Nephron progenitor cell (in vitro differentiated cells): Measurements from ENCODE around the gene SEC16A.

Experiments used
- DNase-seq: peaks from one replicate; pipeline ENCODE4 v3.0.0; 2021
- H3K27ac Mint-ChIP-seq: 2 replicates; pipeline ENCODE4 v1.8.0; 2021; ENCODE audit warnings: mild to moderate bottlenecking, moderate library complexity, mixed read lengths
- H3K27me3 Mint-ChIP-seq: 2 replicates; pipeline ENCODE4 v1.8.0; 2021; ENCODE audit warnings: mild to moderate bottlenecking, low read depth, mixed read lengths; ENCODE audit not compliant: poor library complexity
- H3K36me3 Mint-ChIP-seq: 2 replicates; pipeline ENCODE4 v1.8.0; 2021; ENCODE audit warnings: low read depth, mixed read lengths
- H3K4me1 Mint-ChIP-seq: 2 replicates; pipeline ENCODE4 v1.8.0; 2021; ENCODE audit warnings: mixed read lengths
- H3K4me3 Mint-ChIP-seq: 2 replicates; pipeline ENCODE4 v1.8.0; 2021; ENCODE audit warnings: mild to moderate bottlenecking, moderate library complexity, mixed read lengths
- H3K9me3 Mint-ChIP-seq: 2 replicates; pipeline ENCODE4 v1.8.0; 2021; ENCODE audit warnings: mild to moderate bottlenecking, moderate library complexity, mixed read lengths
- TF ChIP-seq, protein P1 (sequence below): fragments of 200-600 bp; sonication (generic); IDR thresholded peaks from 2 replicates; pipeline ENCODE4 v1.5.0; 2021; ENCODE audit warnings: antibody characterized with exemption

Gene SEC16A

DNA sequence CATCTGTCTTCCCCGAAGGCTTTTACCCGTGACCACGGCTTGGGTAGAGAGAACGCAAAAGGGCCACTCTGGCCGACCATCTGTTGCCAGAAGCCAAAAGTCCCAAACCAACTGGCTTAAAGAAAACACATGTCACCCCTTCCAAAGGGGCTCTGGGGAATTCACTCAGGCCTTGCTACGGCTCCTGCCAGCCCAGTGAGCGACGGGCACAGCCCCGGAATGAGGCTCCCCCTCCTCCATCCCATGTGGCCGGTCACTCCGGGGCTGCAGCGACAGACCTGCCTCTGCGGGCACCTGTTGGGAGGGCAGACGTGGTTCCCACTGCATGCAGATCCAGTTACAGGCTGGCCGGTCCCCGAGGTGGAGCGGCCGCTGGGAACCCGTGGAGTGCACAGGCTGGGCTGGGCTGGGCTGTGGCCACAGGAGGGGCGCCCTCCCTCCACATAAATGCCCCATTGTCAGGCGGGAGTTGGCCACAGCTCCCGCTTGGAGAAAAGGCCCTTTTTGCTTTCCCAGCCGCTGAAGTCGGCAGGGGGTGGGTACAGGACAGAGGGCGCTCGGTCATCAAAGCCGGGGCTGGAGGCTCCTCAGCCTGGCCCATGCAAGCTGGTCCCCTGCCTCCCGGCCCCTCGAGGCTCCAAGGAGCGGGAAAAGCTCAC is 43.1 kb upstream of the SEC16A start:
- Mint-ChIP-seq H3K27me3 (no peaks in the 10 kb centered on the region), H3K36me3 (no peaks in the 10 kb centered on the region), H3K27ac (no peak overlapping the region), H3K4me3 (no peak overlapping the region), H3K9me3 (no peaks in the 10 kb centered on the region), H3K4me1 (peaks cover 28% of the 10 kb centered on the region)
- DNase-seq: peak; percentile 62
- TF ChIP-seq, protein P1, sequence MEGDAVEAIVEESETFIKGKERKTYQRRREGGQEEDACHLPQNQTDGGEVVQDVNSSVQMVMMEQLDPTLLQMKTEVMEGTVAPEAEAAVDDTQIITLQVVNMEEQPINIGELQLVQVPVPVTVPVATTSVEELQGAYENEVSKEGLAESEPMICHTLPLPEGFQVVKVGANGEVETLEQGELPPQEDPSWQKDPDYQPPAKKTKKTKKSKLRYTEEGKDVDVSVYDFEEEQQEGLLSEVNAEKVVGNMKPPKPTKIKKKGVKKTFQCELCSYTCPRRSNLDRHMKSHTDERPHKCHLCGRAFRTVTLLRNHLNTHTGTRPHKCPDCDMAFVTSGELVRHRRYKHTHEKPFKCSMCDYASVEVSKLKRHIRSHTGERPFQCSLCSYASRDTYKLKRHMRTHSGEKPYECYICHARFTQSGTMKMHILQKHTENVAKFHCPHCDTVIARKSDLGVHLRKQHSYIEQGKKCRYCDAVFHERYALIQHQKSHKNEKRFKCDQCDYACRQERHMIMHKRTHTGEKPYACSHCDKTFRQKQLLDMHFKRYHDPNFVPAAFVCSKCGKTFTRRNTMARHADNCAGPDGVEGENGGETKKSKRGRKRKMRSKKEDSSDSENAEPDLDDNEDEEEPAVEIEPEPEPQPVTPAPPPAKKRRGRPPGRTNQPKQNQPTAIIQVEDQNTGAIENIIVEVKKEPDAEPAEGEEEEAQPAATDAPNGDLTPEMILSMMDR: no peak

DNA sequence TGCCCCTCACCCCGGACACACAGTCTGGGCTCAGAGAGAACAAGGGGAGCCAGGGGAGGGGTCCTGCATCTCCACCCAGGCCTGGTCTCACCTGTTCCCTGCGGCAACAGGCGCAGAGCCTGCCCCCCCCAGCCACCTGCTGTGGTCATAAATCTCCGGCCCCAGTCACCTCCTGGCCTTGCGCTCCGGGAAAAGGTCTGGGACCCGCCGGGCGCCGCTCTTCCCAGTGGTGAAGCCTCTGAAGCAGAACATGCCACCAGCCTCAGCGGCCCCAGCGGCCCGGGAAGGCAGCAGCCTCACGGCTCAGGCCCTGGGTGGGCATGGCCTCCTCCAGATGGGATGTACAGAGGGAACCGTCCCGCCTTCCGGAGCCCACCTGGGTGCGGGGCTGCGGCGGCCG is 42.4 kb upstream of the SEC16A start:
- Mint-ChIP-seq H3K36me3 (no peaks in the 10 kb centered on the region), H3K4me1 (peaks cover 23% of the 10 kb centered on the region), H3K9me3 (no peaks in the 10 kb centered on the region), H3K4me3 (no peak overlapping the region), H3K27ac (no peak overlapping the region), H3K27me3 (no peaks in the 10 kb centered on the region)
- DNase-seq: peak; percentile 59
- TF ChIP-seq, protein P1: no peak

DNA sequence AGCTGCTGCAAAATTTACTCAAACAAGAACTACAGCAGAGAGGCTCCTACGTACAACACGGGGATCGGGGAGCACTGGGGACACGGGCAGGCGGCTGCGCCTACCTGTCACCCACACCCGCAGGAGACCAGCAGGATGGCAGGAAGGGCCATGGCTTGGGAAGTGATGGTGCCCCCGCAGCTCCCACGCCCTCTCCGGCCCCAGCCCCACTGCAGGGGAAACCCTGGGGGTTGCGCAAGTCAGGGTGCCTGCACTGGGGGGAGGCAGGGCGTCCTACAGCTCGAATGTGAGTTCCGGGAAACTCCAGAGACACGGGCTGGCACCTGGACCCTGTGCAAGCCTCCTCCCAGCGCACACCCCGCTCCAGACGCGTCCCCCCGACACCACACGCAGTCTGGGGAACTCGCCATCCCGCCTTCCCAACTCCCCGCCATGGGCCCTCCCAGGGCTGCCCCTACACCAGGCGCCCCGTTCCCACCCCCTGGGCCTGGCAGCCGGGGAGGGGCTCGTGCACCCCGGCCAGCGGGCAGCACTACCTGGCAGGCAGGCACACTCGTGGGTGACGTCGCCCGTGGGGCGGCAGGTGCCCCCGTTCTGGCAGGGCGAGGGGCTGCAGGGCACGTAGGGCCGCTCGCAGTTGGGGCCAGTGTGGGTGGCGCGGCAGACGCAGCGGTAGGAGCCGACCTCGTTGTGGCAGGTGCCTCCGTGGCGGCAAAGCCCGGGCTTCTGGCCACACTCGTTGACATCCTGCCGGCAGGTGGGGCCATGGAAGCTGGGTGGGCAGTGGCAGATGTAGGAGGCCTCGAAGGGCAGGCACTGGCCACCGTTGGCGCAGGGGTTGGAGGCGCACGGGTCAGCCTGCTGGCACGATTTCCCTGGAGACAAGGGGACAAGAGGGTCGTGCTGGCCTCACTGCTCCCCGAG is 39.7 kb upstream of the SEC16A start:
- H3K4me3 Mint-ChIP-seq: no peak overlapping the region
- TF ChIP-seq, protein P1: no peak
- H3K9me3 Mint-ChIP-seq: no peaks in the 10 kb centered on the region
- no peaks in the 10 kb centered on the region for H3K27me3 Mint-ChIP-seq
- H3K4me1 Mint-ChIP-seq: peaks cover 18% of the 10 kb centered on the region
- H3K36me3 Mint-ChIP-seq: no peaks in the 10 kb centered on the region
- no peak overlapping the region for H3K27ac Mint-ChIP-seq
- DNase-seq: no peak

DNA sequence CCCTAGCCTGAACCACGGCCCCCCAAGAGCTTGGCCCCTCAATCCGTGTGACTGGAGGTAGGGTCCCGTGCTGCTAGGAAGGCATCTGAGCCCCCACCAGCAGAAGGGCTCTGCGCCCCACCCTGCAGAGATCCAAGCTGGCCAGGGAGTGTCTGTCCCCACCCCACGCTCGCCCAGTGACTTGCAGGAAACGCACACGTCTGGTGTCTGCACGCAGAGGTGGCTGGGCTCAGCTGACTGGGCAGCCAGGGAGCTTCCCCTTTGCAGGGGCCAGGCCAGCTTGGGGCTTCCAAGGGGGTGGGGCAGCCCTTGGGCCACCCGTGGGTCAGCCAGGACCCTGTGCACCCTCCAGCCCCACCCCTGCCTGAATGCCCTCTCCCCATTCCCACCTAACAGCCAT is 38.7 kb upstream of the SEC16A start:
- H3K27me3 Mint-ChIP-seq: no peaks in the 10 kb centered on the region
- no peak overlapping the region for H3K27ac Mint-ChIP-seq
- H3K4me1 Mint-ChIP-seq: peaks cover 16% of the 10 kb centered on the region
- TF ChIP-seq, protein P1: no peak
- H3K9me3 Mint-ChIP-seq: no peaks in the 10 kb centered on the region
- no peak overlapping the region for H3K4me3 Mint-ChIP-seq
- no peak for DNase-seq
- H3K36me3 Mint-ChIP-seq: no peaks in the 10 kb centered on the region

DNA sequence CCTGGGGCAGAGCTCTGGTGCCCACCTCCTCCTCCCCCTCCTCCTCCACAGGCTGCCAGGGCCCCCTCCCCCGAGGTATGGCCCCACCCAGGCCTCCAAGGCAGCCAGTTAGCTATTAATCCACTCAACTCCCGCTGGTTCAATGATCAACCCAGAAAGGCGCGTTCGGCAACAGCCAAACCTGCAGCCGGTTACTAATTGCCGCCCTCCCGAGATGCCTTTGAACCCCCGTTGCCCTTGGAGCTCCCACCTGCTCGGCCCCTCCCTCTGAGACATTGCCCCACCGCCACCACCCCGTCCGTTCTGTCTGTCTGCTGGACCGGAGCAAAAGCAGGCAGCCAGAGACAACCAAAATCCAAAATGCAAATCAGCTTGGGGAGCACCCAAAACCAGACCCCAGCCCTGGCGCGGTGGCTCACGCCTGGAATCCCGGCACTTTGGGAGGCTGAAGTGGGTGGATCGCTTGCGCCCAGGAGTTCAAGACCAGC is 37.3 kb upstream of the SEC16A start:
- peaks cover 5% of the 10 kb centered on the region for H3K4me1 Mint-ChIP-seq
- H3K9me3 Mint-ChIP-seq: no peaks in the 10 kb centered on the region
- H3K27me3 Mint-ChIP-seq: no peaks in the 10 kb centered on the region
- H3K36me3 Mint-ChIP-seq: no peaks in the 10 kb centered on the region
- TF ChIP-seq, protein P1: no peak
- H3K27ac Mint-ChIP-seq: peak overlapping the region; percentile 68
- H3K4me3 Mint-ChIP-seq: no peak overlapping the region
- DNase-seq: no peak
